ENCODE results near the gene MIEF2.

Gene MIEF2

GRCh38 chr17:18235743-18236256 lies 24.7 kb upstream of the MIEF2 start:
- peak; percentile 38 for DNase-seq (ENCODE audit: low read depth, low spot score)

GRCh38 chr17:18236494-18236893 lies 24.0 kb upstream of the MIEF2 start:
- DNase-seq (ENCODE audit: low read depth, low spot score) = no peak

- DNase-seq (ENCODE audit: low read depth, low spot score) = no peak
Measured at GRCh38 chr17:18237461-18237860, 23.0 kb upstream of the MIEF2 start.

- no peak for DNase-seq (ENCODE audit: low read depth, low spot score)
Measured at GRCh38 chr17:18238299-18238698, 22.2 kb upstream of the MIEF2 start.

GRCh38 chr17:18240449-18240848 lies 20.0 kb upstream of the MIEF2 start:
- no peak for DNase-seq (ENCODE audit: low read depth, low spot score)

GRCh38 chr17:18241229-18241871 lies 19.1 kb upstream of the MIEF2 start:
- no peak for DNase-seq (ENCODE audit: low read depth, low spot score)

GRCh38 chr17:18245038-18245776 lies 15.3 kb upstream of the MIEF2 start:
- no peak for DNase-seq (ENCODE audit: low read depth, low spot score)

GRCh38 chr17:18246109-18246725 lies 14.2 kb upstream of the MIEF2 start:
- DNase-seq (ENCODE audit: low read depth, low spot score) = no peak

GRCh38 chr17:18246880-18247612 lies 13.4 kb upstream of the MIEF2 start:
- no peak for DNase-seq (ENCODE audit: low read depth, low spot score)

- DNase-seq (ENCODE audit: low read depth, low spot score) = no peak
Measured at GRCh38 chr17:18247613-18248001, 12.9 kb upstream of the MIEF2 start.

GRCh38 chr17:18248300-18248731 lies 12.1 kb upstream of the MIEF2 start:
- no peak for DNase-seq (ENCODE audit: low read depth, low spot score)

GRCh38 chr17:18248811-18249210 lies 11.7 kb upstream of the MIEF2 start:
- DNase-seq (ENCODE audit: low read depth, low spot score) = no peak

- no peak for DNase-seq (ENCODE audit: low read depth, low spot score)
Measured at GRCh38 chr17:18250259-18250658, 10.2 kb upstream of the MIEF2 start.

- DNase-seq (ENCODE audit: low read depth, low spot score) = no peak
Measured at GRCh38 chr17:18250708-18251107, 9.8 kb upstream of the MIEF2 start.

- no peak for DNase-seq (ENCODE audit: low read depth, low spot score)
Measured at GRCh38 chr17:18251204-18251603, 9.3 kb upstream of the MIEF2 start.

GRCh38 chr17:18252160-18252559 lies 8.3 kb upstream of the MIEF2 start:
- DNase-seq (ENCODE audit: low read depth, low spot score) = no peak

- no peak for DNase-seq (ENCODE audit: low read depth, low spot score)
Measured at GRCh38 chr17:18253187-18253884, 7.1 kb upstream of the MIEF2 start.

GRCh38 chr17:18253947-18254821 lies 6.3 kb upstream of the MIEF2 start:
- DNase-seq (ENCODE audit: low read depth, low spot score) = no peak

GRCh38 chr17:18254888-18255649 lies 5.4 kb upstream of the MIEF2 start:
- no peak for DNase-seq (ENCODE audit: low read depth, low spot score)

GRCh38 chr17:18256351-18256750 lies 4.1 kb upstream of the MIEF2 start:
- no peak for DNase-seq (ENCODE audit: low read depth, low spot score)
